Neural cell (in vitro differentiated cells): Measurements from ENCODE around the gene NELL1.

ENCODE experiments used
- CTCF ChIP-seq: fragments of 450-650 bp; IDR thresholded peaks from 2 replicates; pipeline ENCODE4 v1.5.1; 2014; ENCODE audit warnings: antibody characterized with exemption, mild to moderate bottlenecking, moderate library complexity; ENCODE audit not compliant: poor library complexity, severe bottlenecking
- EP300 ChIP-seq: fragments of 450-650 bp; conservative IDR thresholded peaks from 2 replicates; pipeline ENCODE4 v1.6.1; 2014; ENCODE audit warnings: antibody characterized with exemption, mild to moderate bottlenecking, moderate library complexity; ENCODE audit not compliant: poor library complexity, severe bottlenecking
- EZH2 ChIP-seq: fragments of 200-600, 300-800 bp; shearing (Covaris generic), sonication (generic); IDR thresholded peaks from 2 replicates; pipeline ENCODE4 v1.6.1; 2014; ENCODE audit warnings: antibody characterized with exemption, low read length, borderline replicate concordance, mild to moderate bottlenecking; ENCODE audit not compliant: insufficient read depth, poor library complexity, severe bottlenecking
- MXI1 ChIP-seq: fragments of 450-650 bp; conservative IDR thresholded peaks from 2 replicates; pipeline ENCODE4 v1.6.1; 2014; ENCODE audit warnings: antibody characterized with exemption, mild to moderate bottlenecking; ENCODE audit not compliant: poor library complexity, severe bottlenecking
- POLR2AphosphoS5 ChIP-seq: IDR thresholded peaks from 2 replicates; pipeline ENCODE4 v1.6.1; 2012
- REST ChIP-seq: IDR thresholded peaks from 2 replicates; pipeline ENCODE4 v1.6.1; 2012; ENCODE audit warnings: borderline replicate concordance

- TF ChIP-seq CTCF (no peak), POLR2AphosphoS5 (no peak), EP300 (no peak), MXI1 (no peak), EZH2 (no peak), REST (no peak)
These were observed 620.3 kb downstream of the NELL1 start for GRCh38 chr11:21289686-21290085.
